SK-N-SH treated with all-trans-retinoic acid at 6 μM for 48 hours (cell line): ENCODE measurements around the gene SUSD3.

ENCODE experiments used
- ARNTL ChIP-seq: fragments of 450-650 bp; formaldehyde crosslinking; IDR thresholded peaks from 2 replicates; pipeline ENCODE4 v1.5.0; 2020; ENCODE audit warnings: low read depth, mild to moderate bottlenecking, moderate library complexity, borderline replicate concordance
- CSDC2 ChIP-seq: fragments of 250-450 bp; sonication (Bioruptor Pico); IDR thresholded peaks from 2 replicates; pipeline ENCODE4 v1.5.0; 2020; ENCODE audit warnings: mild to moderate bottlenecking, moderate library complexity
- SNAI2 ChIP-seq: fragments of 250-450 bp; sonication (Bioruptor Pico); IDR thresholded peaks from 2 replicates; pipeline ENCODE4 v1.5.0; 2020; ENCODE audit warnings: mild to moderate bottlenecking, moderate library complexity
- ZC3H10 ChIP-seq: fragments of 250-450 bp; sonication (Bioruptor Pico); IDR thresholded peaks from 2 replicates; pipeline ENCODE4 v1.5.1; 2021; ENCODE audit warnings: mild to moderate bottlenecking, moderate library complexity
- ZFP3 ChIP-seq: fragments of 250-450 bp; sonication (Bioruptor Pico); IDR thresholded peaks from 2 replicates; pipeline ENCODE4 v1.5.0; 2020; ENCODE audit warnings: mild to moderate bottlenecking, moderate library complexity
- ZNF8 ChIP-seq: fragments of 450-650 bp; formaldehyde crosslinking; IDR thresholded peaks from 2 replicates; pipeline ENCODE4 v1.5.0; 2020; ENCODE audit warnings: mild to moderate bottlenecking, moderate library complexity

GRCh38 chr9:93036887-93037475, 21.5 kb upstream of the SUSD3 start:
- TF ChIP-seq ZNF8 (CRISPR knock-in tag) (no peak), SNAI2 (CRISPR knock-in tag) (no peak), ARNTL (CRISPR knock-in tag) (no peak), ZFP3 (CRISPR knock-in tag) (no peak), ZC3H10 (CRISPR knock-in tag) (no peak), CSDC2 (CRISPR knock-in tag) (no peak)
